Epithelial cell of esophagus (primary cell): ENCODE results near the gene ALKBH2.

Source experiments
- DNase-seq: peaks from one replicate; pipeline ENCODE4 v3.0.0; 2010; ENCODE audit warnings: low read depth
- H3K4me3 ChIP-seq: 2 replicates; pipeline ENCODE4 v1.5.1; 2011; ENCODE audit warnings: mild to moderate bottlenecking, low read length, control low read depth
- TF ChIP-seq, protein P1 (sequence below): IDR thresholded peaks from 2 replicates; pipeline ENCODE4 v1.5.1; 2011; ENCODE audit warnings: low read depth, mild to moderate bottlenecking, low read length, control low read depth, inconsistent platforms; ENCODE audit not compliant: insufficient read depth; ENCODE audit errors: missing control alignments

Gene ALKBH2

DNA sequence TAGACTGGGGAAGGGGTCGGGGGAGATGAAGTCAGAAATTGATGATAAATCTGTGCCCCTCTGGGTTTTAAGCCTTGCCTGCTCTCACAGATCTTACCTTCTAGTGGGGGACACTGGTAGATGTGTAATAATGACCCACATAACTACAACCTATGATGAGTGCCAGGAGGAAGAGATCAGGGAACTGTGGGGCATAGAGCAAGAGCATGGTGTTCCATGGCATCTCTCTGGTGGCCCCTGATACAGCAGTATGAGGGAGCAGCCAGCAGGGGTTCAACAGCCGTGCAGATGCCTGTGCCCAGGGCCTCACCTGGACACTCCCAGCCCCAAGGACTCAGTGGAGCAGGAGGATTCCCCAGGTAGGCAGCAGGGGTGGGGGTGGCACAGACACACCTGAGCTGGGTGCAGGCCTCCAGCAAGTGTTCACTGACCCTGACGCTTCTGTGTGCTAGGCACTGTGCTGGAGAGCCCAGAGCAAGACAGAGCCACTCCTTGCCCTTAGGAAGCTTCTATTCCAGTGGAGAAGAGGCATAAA, 28.1 kb upstream of the ALKBH2 start:
- no peak for DNase-seq
- TF ChIP-seq, protein P1, sequence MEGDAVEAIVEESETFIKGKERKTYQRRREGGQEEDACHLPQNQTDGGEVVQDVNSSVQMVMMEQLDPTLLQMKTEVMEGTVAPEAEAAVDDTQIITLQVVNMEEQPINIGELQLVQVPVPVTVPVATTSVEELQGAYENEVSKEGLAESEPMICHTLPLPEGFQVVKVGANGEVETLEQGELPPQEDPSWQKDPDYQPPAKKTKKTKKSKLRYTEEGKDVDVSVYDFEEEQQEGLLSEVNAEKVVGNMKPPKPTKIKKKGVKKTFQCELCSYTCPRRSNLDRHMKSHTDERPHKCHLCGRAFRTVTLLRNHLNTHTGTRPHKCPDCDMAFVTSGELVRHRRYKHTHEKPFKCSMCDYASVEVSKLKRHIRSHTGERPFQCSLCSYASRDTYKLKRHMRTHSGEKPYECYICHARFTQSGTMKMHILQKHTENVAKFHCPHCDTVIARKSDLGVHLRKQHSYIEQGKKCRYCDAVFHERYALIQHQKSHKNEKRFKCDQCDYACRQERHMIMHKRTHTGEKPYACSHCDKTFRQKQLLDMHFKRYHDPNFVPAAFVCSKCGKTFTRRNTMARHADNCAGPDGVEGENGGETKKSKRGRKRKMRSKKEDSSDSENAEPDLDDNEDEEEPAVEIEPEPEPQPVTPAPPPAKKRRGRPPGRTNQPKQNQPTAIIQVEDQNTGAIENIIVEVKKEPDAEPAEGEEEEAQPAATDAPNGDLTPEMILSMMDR: no peak
- no peak overlapping the region for H3K4me3 ChIP-seq

DNA sequence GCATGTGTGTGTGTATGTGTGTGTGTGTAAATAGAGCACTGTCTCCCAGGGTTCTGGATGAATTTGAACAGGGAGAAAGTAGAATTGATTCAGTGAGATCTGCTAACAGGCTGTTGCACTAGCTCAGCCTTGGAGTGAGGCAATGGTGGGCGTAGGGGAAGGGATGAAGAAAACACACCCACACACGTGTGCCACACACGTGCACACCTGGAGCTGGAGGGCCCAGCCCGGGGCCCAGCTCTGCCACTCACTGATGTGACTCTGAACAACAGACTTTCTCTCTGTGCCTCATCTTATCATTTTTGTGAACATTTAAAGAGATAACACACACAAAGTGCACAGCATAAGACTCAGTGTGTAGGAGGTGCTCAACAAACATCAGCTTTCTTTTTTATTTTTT, 27.3 kb upstream of the ALKBH2 start:
- no peak for DNase-seq
- H3K4me3 ChIP-seq: no peak overlapping the region
- TF ChIP-seq, protein P1: no peak

GRCh38 chr12:109120095-109120494, 26.8 kb upstream of the ALKBH2 start:
- DNase-seq: no peak
- TF ChIP-seq, protein P1: no peak
- no peak overlapping the region for H3K4me3 ChIP-seq

- no peak for DNase-seq
- no peak overlapping the region for H3K4me3 ChIP-seq
- TF ChIP-seq, protein P1: no peak
Measured at GRCh38 chr12:109116611-109116949, 23.3 kb upstream of the ALKBH2 start.

GRCh38 chr12:109115758-109116610, 22.7 kb upstream of the ALKBH2 start, which contains the start of gene ACACB:
TSS of gene ACACB (plus strand) at chr12:109116587. CDS start at chr12:109139406, 22,819 bp downstream.
- H3K4me3 ChIP-seq: no peak within 1 kb of the TSS
- DNase-seq: no peak
- TF ChIP-seq, protein P1: no peak

DNA sequence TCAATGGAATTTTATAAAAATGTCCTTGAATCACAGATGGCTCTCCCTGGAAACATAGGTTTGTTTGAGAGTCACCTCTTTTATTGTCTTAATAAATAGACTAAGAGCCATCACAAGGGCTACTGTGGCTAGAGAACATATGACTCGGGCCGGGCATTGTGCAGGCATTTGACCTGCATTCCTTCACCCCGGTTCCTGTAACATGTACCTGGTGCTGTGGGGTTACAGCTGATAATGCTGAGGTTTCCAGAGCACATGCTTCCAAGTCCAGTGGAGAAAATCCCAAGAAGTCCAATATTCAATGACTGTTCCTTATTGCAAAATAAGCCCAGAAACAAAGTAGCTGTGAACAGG, 22.1 kb upstream of the ALKBH2 start:
- DNase-seq: no peak
- no peak overlapping the region for H3K4me3 ChIP-seq
- TF ChIP-seq, protein P1: no peak

DNA sequence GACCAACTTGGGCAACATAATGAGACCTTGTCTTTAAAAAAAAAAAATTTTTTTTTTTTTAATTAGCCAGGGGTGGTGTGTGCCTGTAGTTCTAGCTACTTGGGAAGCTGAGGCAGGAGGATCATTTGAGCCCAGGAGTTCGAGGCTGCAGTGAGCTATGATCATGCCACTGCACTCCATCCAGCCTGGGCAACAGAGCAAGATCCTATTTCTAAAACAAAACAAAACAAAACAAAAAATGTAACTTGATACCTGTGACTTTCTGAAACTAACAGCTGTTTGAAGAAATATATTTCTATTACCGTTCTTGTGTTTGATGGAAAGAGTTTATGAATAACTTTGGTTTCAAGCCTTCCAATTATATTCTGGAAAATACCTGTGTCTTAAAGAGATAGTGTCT, 21.4 kb upstream of the ALKBH2 start:
- no peak overlapping the region for H3K4me3 ChIP-seq
- no peak for DNase-seq
- TF ChIP-seq, protein P1: no peak
